LNCaP clone FGC (cell line): ENCODE measurements around the gene RNF149.

Experiments
- DNase-seq: peaks from one replicate; pipeline ENCODE4 v3.0.0-alpha.2; 2011; ENCODE audit warnings: low read depth
- H3K4me3 ChIP-seq: 2 replicates; pipeline ENCODE4 v1.5.1; 2011; ENCODE audit warnings: mild to moderate bottlenecking, low read depth, low read length, control low read depth
- TF ChIP-seq, protein P1 (sequence below): IDR thresholded peaks from 2 replicates; pipeline ENCODE4 v1.5.1; 2012; ENCODE audit warnings: mild to moderate bottlenecking; ENCODE audit not compliant: control insufficient read depth, insufficient read depth; ENCODE audit errors: extremely low read depth

RNF149 gene

DNA sequence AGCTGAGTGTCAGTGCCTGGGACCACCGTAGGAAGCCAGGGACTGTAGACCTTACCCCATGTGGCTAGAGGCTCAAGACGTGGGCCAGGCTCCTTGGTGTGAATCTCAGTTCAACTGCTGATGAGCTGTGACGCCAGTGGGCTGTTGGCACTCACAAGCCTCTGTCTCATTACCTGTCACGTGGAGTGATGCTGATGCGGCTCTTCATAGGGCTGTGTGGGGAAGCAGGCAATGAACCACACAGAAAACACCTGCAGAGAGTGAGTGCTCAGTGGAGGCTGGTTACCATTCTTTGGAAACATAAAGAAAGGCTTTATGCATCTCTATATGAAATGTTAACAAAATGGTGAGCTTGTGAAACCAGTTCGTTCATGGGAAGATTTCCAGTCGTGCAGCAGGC is 42.7 kb upstream of the RNF149 start:
- no peak overlapping the region for H3K4me3 ChIP-seq
- no peak for DNase-seq
- TF ChIP-seq, protein P1, sequence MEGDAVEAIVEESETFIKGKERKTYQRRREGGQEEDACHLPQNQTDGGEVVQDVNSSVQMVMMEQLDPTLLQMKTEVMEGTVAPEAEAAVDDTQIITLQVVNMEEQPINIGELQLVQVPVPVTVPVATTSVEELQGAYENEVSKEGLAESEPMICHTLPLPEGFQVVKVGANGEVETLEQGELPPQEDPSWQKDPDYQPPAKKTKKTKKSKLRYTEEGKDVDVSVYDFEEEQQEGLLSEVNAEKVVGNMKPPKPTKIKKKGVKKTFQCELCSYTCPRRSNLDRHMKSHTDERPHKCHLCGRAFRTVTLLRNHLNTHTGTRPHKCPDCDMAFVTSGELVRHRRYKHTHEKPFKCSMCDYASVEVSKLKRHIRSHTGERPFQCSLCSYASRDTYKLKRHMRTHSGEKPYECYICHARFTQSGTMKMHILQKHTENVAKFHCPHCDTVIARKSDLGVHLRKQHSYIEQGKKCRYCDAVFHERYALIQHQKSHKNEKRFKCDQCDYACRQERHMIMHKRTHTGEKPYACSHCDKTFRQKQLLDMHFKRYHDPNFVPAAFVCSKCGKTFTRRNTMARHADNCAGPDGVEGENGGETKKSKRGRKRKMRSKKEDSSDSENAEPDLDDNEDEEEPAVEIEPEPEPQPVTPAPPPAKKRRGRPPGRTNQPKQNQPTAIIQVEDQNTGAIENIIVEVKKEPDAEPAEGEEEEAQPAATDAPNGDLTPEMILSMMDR, result no peak

DNA sequence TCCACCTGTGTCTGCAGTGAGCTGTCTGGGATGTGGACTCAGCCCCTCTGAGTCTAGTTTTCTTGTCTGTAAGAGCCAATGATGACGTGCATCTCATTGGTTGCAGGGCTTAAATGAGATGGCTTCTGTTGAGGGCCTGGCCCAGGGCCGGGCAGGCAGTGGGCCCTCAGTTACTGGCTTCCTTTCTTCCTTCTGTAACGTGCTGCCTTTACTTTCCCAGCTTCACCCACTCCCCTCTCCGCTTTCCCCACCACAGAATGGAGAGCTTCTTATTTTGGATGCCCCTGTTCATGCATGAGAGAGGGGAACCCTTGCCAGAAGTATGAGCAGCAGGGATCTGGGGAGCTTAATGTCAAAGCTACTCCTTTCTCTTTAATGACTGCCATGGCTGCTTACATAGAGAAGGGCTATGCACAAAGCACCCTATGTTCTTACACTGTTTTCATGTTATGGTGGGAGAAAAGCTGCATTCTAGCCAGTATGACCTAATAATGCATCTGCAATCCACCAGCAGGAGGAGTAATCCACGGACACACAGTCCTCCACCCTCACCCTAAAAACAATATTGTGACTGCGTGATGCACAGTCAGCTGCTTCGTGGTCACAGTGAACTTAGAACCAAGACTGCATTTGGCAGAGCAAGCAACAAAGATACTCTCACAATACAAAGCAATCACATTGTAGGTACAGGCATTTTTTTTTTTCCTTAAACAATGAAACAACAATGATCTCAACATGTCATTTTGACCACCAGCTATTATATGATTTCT is 41.6 kb upstream of the RNF149 start:
- H3K4me3 ChIP-seq, result no peak overlapping the region
- TF ChIP-seq, protein P1, result no peak
- DNase-seq, result no peak

DNA sequence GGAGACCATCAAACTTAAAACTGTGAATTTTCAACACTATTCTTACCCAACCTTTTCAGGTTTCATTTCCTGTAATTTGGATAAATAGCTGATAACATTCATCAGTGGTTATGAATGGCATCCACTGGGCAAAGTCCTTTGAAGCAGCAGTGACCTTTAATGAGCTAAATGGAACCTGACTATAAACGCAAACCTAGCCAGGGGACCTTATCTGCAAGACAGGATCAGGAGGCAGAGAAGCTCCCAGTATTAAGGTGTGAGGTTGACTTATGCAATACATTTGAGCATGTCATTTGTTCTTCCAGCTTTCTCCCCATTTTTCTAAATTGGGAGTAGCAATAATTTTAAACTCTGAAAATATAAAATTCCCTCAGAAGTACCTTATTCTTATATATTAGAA is 40.4 kb upstream of the RNF149 start:
- no peak for DNase-seq
- H3K4me3 ChIP-seq, result no peak overlapping the region
- TF ChIP-seq, protein P1, result no peak

DNA sequence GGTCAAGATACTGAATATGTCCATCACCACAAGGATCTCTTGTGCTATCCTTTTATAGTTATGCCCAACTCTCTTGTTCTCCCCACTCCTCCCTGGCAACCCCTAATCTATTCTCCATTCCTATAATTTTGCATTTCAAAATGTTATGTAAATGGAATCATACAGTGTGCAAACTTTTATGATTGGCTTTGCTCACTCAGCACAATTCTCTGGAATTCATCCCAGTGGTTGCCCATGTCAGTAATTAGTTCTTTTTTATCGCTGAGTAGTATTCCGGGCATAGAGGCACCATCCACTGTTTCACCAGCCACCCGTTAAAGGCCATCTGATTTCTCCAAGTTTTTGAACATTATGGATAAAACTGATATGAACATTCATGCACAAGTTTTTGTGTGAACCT is 38.4 kb upstream of the RNF149 start:
- no peak overlapping the region for H3K4me3 ChIP-seq
- DNase-seq, result no peak
- TF ChIP-seq, protein P1, result no peak

DNA sequence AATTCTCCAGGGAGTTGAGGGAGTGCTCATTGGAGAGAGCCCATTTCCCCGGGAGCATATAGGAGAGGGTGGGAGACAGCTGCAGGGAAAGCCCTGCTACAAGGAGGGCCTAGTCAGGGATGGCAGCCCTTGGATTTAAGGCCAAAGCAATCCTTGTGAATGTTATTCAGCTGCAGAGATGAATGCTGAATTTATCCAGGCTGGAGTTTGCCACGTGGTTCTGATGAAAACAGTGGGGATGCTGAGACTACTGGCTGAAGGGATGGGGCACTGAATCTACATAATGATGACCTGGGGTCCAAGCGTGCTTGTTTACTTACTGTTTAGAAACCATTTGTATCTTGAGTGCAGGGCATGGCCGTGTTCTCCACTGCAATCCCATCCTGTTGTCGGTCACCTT is 35.6 kb upstream of the RNF149 start:
- H3K4me3 ChIP-seq, result no peak overlapping the region
- no peak for DNase-seq
- TF ChIP-seq, protein P1, result no peak

DNA sequence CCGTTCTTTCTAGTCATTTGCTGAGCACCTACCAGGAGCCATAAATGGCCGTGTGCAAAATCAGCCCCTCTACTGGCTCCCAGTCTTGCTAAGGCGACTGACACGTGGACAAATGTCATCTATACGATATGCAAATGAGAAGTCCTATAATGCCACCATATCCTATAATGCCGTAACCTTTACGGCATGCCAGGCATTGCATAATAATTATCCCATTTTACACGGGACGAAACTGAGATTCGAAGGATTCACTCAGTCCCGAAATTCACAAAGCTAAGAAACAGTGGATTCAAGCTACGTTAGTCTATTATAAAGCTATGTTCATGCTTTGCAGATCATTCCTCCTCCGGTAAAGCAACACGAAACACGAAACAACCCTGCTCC is 34.1 kb upstream of the RNF149 start:
- TF ChIP-seq, protein P1, result no peak
- no peak for DNase-seq
- H3K4me3 ChIP-seq, result no peak overlapping the region

DNA sequence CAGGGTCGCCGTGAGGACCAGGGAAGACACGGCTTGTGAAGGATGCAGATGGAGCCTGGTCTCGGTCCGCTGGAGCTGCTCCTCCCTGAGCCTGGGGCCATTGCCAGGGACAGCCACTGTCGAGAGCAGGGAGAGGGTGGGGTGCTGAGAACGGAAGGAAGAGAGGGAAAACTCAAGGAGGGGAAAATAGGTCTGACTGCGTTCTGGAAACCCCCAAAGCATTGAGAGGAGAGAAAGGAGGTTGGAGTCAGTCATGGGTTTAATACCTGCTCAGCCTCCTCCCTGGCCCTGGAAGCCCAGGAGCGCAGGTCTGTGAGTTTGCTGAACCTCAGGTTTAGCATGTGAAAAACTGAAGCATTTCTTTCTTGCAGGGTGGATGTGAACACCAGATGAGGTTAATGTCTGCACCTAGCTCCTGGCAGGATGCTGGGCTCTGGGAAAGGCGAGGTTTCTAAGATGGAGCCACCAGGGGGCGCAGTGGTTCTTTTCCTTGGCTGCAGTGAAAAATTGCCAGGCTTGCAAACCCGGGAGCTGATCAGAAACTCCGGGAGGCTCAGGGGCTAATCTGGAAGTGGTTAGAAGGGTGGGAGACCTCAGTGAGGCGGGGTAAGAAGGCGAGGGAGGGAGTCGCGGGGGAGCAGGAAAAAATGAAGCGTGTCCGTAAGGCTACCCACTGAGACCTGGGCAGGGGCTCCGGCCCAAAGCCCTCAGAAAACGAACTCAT is 33.6 kb upstream of the RNF149 start:
- H3K4me3 ChIP-seq, result no peak overlapping the region
- DNase-seq, result peak; percentile 18
- TF ChIP-seq, protein P1, result peak; percentile 68
